Measurements from ENCODE around the gene RGS3. TPM values are rescaled to one million over a fixed set of nuclear protein-coding genes. Genes with fewer than 3 reads are reported as not detected.

The RGS3 gene
- total RNA-seq, 1 experiment from 2014 or later: 39.4 TPM

- Histone ChIP-seq H3K79me2 (ENCODE audit: insufficient read depth, low read length) (no peaks in the 10 kb centered on the region), H3K4me1 (ENCODE audit: control insufficient read depth in 1 of 2, insufficient read depth in 2 of 2, low read length in 2 of 2) (peaks cover 2 to 10% of the 10 kb centered on the region in 2 experiments; a peak in 2 of 4 replicates), H3K27me3 (ENCODE audit: insufficient read depth, low read length) (no peaks in the 10 kb centered on the region), H3K36me3 (ENCODE audit: control insufficient read depth in 1 of 2, insufficient read depth in 2 of 2, low read length in 2 of 2) (peaks cover 2 to 18% of the 10 kb centered on the region in 2 experiments; a peak in 2 of 4 replicates), H3K27ac (ENCODE audit: low read depth, low read length) (no peak overlapping the region), H3K9me3 (ENCODE audit: control insufficient read depth in 1 of 2, insufficient read depth in 1 of 2, low read depth in 1 of 2, low read length in 2 of 2) (no peaks in the 10 kb centered on the region), H3K9me2 (ENCODE audit: insufficient read depth) (no peaks in the 10 kb centered on the region), H2AFZ (ENCODE audit: low read depth, low read length, poor library complexity, severe bottlenecking) (no peak overlapping the region), H4K20me1 (ENCODE audit: insufficient read depth) (no peaks in the 10 kb centered on the region), H3K4me2 (ENCODE audit: low read length) (no peak overlapping the region), H3K9ac (ENCODE audit: low read length) (no peak overlapping the region), H3K4me3 (replicated peaks in 1 of 2; ENCODE audit: low read depth in 1 of 2, low read length in 2 of 2) (no peak overlapping the region)
- ATAC-seq (no peak), DNase-seq (ENCODE audit: low read depth, low spot score) (no peak)
- TF ChIP-seq ZNF274 (IDR thresholded peaks at IDR 0.05; ENCODE audit: low read depth, low read length) (no peak), SIN3A (IDR thresholded peaks at IDR 0.05; ENCODE audit: low read depth) (no peak), ELF1 (IDR thresholded peaks at IDR 0.05; ENCODE audit: borderline replicate concordance, low read depth) (no peak), POLR2AphosphoS5 (IDR thresholded peaks at IDR 0.05; ENCODE audit: low read depth, low read length) (no peak), FOSL1 (IDR thresholded peaks at IDR 0.05; ENCODE audit: low read depth) (no peak), EZH2phosphoT487 (IDR thresholded peaks at IDR 0.05; ENCODE audit: borderline replicate concordance) (no peak), SP1 (IDR thresholded peaks at IDR 0.05; ENCODE audit: low read depth) (no peak), EZH2 (IDR thresholded peaks at IDR 0.05) (no peak), POLR2A (IDR thresholded peaks at IDR 0.05; ENCODE audit: borderline replicate concordance, extremely low read depth, insufficient read depth, insufficient read length) (no peak), ZFX (IDR thresholded peaks at IDR 0.05) (no peak), RAD21 (IDR thresholded peaks at IDR 0.05; ENCODE audit: low read depth) (no peak), MAX (IDR thresholded peaks at IDR 0.05) (no peak), ZBTB33 (IDR thresholded peaks at IDR 0.05; ENCODE audit: extremely low read depth, insufficient replicate concordance, low read length) (no peak)
- BruUV-seq (replicated peaks): no TSS peak
- ChIA-PET CTCF (no interaction called here), POLR2A (no interaction called here), RAD21 (ENCODE audit: low non-redundant PET in 1 of 2, low total read pairs in 2 of 2, uncharacterized antibody in 2 of 2, unreplicated experiment in 2 of 2) (no interaction called here)
- intact Hi-C loops (cut with micrococcal nuclease): no loop called here
Measured at GRCh38 chr9:113538131-113538530, 74.6 kb downstream of the RGS3 start.
